NB4 (cell line): ENCODE data around the gene GRIK2.

ENCODE experiments used
- CTCF ChIP-seq: IDR thresholded peaks from one replicate; pipeline ENCODE4 v1.5.1; 2012; ENCODE audit warnings: low read depth, low read length
- MYC ChIP-seq: IDR thresholded peaks from 2 replicates; pipeline ENCODE4 v1.6.1; 2011; ENCODE audit warnings: low read depth, low read length
- POLR2A ChIP-seq: IDR thresholded peaks from 2 replicates; pipeline ENCODE4 v1.6.1; 2011; ENCODE audit warnings: mild to moderate bottlenecking; ENCODE audit not compliant: insufficient read length; ENCODE audit errors: extremely low read depth

- no peak for TF ChIP-seq CTCF
- TF ChIP-seq MYC = no peak
- TF ChIP-seq POLR2A = no peak
Measured at GRCh38 chr6:101936516-101936915, 543.0 kb downstream of the GRIK2 start.
